Neural cell (in vitro differentiated cells): ENCODE data around the gene MIGA1. TPM values are rescaled to one million over a fixed set of nuclear protein-coding genes. Genes with fewer than 3 reads are reported as not detected.

ENCODE experiments used
- H2AFZ ChIP-seq: fragments of 200-600, 300-800 bp; sonication (generic), shearing (Covaris generic); 2 replicates; pipeline ENCODE4 v1.6.0; 2014; ENCODE audit warnings: low read depth, mild to moderate bottlenecking, antibody characterized with exemption, low read length, moderate library complexity
- H3F3A ChIP-seq: fragments of 200-600 bp; shearing (Covaris generic); 2 replicates; pipeline ENCODE4 v1.6.1; 2016; ENCODE audit warnings: mild to moderate bottlenecking, moderate library complexity, mixed read lengths, antibody characterized with exemption, low read length; ENCODE audit not compliant: insufficient read depth, poor library complexity, severe bottlenecking
- H3K27ac ChIP-seq: fragments of 200-600, 300-800 bp; sonication (generic), shearing (Covaris generic); 2 replicates; pipeline ENCODE4 v1.5.1; 2014; ENCODE audit warnings: mild to moderate bottlenecking, low read length, moderate library complexity
- H3K27me3 ChIP-seq: fragments of 300-800, 200-600 bp; sonication (generic), shearing (Covaris generic); 2 replicates; pipeline ENCODE4 v1.6.0; 2014; ENCODE audit warnings: mild to moderate bottlenecking, low read depth, low read length, moderate library complexity; ENCODE audit not compliant: insufficient read depth
- H3K36me3 ChIP-seq: fragments of 300-800, 200-600 bp; sonication (generic), shearing (Covaris generic); 2 replicates; pipeline ENCODE4 v1.5.1; 2014; ENCODE audit warnings: mild to moderate bottlenecking, antibody characterized with exemption, low read length, moderate library complexity; ENCODE audit not compliant: insufficient read depth
- H3K4me2 ChIP-seq: fragments of 300-800, 200-600 bp; sonication (generic), shearing (Covaris generic); 2 replicates; pipeline ENCODE4 v1.6.0; 2014; ENCODE audit warnings: mild to moderate bottlenecking, low read length
- H3K4me3 ChIP-seq: fragments of 300-800, 200-600 bp; sonication (generic), shearing (Covaris generic); 2 replicates; pipeline ENCODE4 v1.5.1; 2014; ENCODE audit warnings: mild to moderate bottlenecking, low read length, moderate library complexity
- H3K79me2 ChIP-seq: fragments of 200-600 bp; shearing (Covaris generic); replicated peaks from 2 replicates; pipeline ENCODE4 v1.6.0; 2014; ENCODE audit warnings: mild to moderate bottlenecking, low read length, moderate library complexity; ENCODE audit not compliant: insufficient read depth
- H3K9ac ChIP-seq: fragments of 300-800, 200-600 bp; sonication (generic), shearing (Covaris generic); 2 replicates; pipeline ENCODE4 v1.6.1; 2016; ENCODE audit warnings: mild to moderate bottlenecking, low read length, mixed read lengths
- H3K9me2 ChIP-seq: fragments of 200-600 bp; shearing (Covaris generic); 2 replicates; pipeline ENCODE4 v1.6.1; 2016; ENCODE audit warnings: mild to moderate bottlenecking, low read length, mixed read lengths; ENCODE audit not compliant: insufficient read depth
- H3K9me3 ChIP-seq: fragments of 200-600, 300-800 bp; sonication (generic), shearing (Covaris generic); 2 replicates; pipeline ENCODE4 v1.6.1; 2016; ENCODE audit warnings: mild to moderate bottlenecking, mixed run types, low read length, moderate library complexity, mixed read lengths
- H4K20me1 ChIP-seq: fragments of 200-600 bp; shearing (Covaris generic); 2 replicates; pipeline ENCODE4 v1.6.1; 2016; ENCODE audit warnings: mild to moderate bottlenecking, mixed run types; ENCODE audit not compliant: insufficient read depth
- EP300 ChIP-seq: fragments of 450-650 bp; conservative IDR thresholded peaks from 2 replicates; pipeline ENCODE4 v1.6.1; 2014; ENCODE audit warnings: antibody characterized with exemption, mild to moderate bottlenecking, moderate library complexity; ENCODE audit not compliant: poor library complexity, severe bottlenecking
- EZH2 ChIP-seq: fragments of 200-600, 300-800 bp; shearing (Covaris generic), sonication (generic); IDR thresholded peaks from 2 replicates; pipeline ENCODE4 v1.6.1; 2014; ENCODE audit warnings: antibody characterized with exemption, low read length, borderline replicate concordance, mild to moderate bottlenecking; ENCODE audit not compliant: insufficient read depth, poor library complexity, severe bottlenecking
- MXI1 ChIP-seq: fragments of 450-650 bp; conservative IDR thresholded peaks from 2 replicates; pipeline ENCODE4 v1.6.1; 2014; ENCODE audit warnings: antibody characterized with exemption, mild to moderate bottlenecking; ENCODE audit not compliant: poor library complexity, severe bottlenecking
- POLR2AphosphoS5 ChIP-seq: IDR thresholded peaks from 2 replicates; pipeline ENCODE4 v1.6.1; 2012
- RAD21 ChIP-seq: fragments of 450-650 bp; conservative IDR thresholded peaks from 2 replicates; pipeline ENCODE4 v1.6.1; 2014; ENCODE audit warnings: antibody characterized with exemption, mild to moderate bottlenecking, moderate library complexity
- SMC3 ChIP-seq: fragments of 450-650 bp; conservative IDR thresholded peaks from 2 replicates; pipeline ENCODE4 v1.6.1; 2014; ENCODE audit warnings: antibody characterized with exemption, mild to moderate bottlenecking, moderate library complexity; ENCODE audit not compliant: poor library complexity
- TAF1 ChIP-seq: IDR thresholded peaks from 2 replicates; pipeline ENCODE4 v1.6.1; 2012; ENCODE audit warnings: low read depth
- polyA plus RNA-seq: library from polyadenylated mRNA; depleted of rRNA; stranded (reverse); fragments of >200 nt; gene quantifications from 2 replicates; pipeline ENCODE4 v1.2.3, GENCODE V29; 2014
- TF ChIP-seq, protein P1 (sequence below): fragments of 450-650 bp; IDR thresholded peaks from 2 replicates; pipeline ENCODE4 v1.5.1; 2014; ENCODE audit warnings: antibody characterized with exemption, mild to moderate bottlenecking, moderate library complexity; ENCODE audit not compliant: poor library complexity, severe bottlenecking
- TF ChIP-seq, protein P2 (sequence below): IDR thresholded peaks from 2 replicates; pipeline ENCODE4 v1.6.1; 2012; ENCODE audit warnings: borderline replicate concordance

Gene MIGA1
- polyA plus RNA-seq, 1 donor from 2014 or later: 10.8 TPM

DNA sequence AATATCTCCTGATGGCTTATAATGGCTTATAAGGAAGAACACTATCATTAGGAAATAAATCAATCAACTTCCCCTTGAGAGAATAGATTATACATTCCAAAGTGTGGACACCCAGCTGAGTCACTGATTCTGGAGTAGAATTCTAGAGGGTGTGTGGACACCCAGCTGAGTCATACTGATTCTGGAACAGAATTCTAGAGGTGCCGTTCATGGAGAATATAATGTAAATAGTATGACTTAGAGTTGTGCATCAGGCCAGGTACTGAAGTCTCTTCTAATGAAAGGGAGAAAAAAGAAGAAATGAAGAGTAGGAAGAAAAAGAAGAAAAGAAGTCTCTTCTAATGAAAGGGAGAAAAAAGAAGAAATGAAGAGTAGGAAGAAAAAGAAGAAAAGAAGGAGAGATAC lies 17.4 kb upstream of the MIGA1 start:
- H3K9me3 ChIP-seq: no peaks in the 10 kb centered on the region
- peaks cover 14% of the 10 kb centered on the region for H3F3A ChIP-seq
- no peak overlapping the region for H3K4me3 ChIP-seq
- TF ChIP-seq SMC3 (no peak), EZH2 (no peak), TAF1 (no peak), EP300 (no peak), MXI1 (no peak), RAD21 (no peak), POLR2AphosphoS5 (no peak)
- TF ChIP-seq, protein P1, sequence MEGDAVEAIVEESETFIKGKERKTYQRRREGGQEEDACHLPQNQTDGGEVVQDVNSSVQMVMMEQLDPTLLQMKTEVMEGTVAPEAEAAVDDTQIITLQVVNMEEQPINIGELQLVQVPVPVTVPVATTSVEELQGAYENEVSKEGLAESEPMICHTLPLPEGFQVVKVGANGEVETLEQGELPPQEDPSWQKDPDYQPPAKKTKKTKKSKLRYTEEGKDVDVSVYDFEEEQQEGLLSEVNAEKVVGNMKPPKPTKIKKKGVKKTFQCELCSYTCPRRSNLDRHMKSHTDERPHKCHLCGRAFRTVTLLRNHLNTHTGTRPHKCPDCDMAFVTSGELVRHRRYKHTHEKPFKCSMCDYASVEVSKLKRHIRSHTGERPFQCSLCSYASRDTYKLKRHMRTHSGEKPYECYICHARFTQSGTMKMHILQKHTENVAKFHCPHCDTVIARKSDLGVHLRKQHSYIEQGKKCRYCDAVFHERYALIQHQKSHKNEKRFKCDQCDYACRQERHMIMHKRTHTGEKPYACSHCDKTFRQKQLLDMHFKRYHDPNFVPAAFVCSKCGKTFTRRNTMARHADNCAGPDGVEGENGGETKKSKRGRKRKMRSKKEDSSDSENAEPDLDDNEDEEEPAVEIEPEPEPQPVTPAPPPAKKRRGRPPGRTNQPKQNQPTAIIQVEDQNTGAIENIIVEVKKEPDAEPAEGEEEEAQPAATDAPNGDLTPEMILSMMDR: no peak
- no peak overlapping the region for H3K4me2 ChIP-seq
- H4K20me1 ChIP-seq: no peaks in the 10 kb centered on the region
- peaks cover 19% of the 10 kb centered on the region for H3K79me2 ChIP-seq
- H3K27me3 ChIP-seq: no peaks in the 10 kb centered on the region
- no peak overlapping the region for H3K27ac ChIP-seq
- no peaks in the 10 kb centered on the region for H3K9me2 ChIP-seq
- no peak overlapping the region for H3K9ac ChIP-seq
- no peak overlapping the region for H2AFZ ChIP-seq
- no peaks in the 10 kb centered on the region for H3K36me3 ChIP-seq

DNA sequence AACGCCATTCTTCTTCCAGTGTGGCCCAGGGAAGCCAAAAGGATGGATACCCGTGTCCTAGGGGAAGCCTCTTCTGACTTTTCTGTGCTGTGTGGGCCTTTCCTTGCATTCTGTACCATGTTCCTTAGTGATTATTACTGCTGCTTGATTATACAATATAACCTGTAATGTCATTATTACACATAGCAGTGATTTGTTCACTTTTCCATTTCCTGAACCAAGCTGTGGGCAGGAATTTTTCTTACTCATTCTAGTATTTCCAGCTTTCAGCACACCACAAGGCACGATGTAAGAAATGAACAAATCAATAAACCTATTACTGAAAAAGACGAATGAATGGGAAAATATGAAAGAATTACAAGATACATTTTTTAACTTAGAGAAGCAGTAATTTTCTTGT lies 11.4 kb upstream of the MIGA1 start:
- no peaks in the 10 kb centered on the region for H3K9me3 ChIP-seq
- TF ChIP-seq SMC3: no peak
- no peak for TF ChIP-seq RAD21
- TF ChIP-seq, protein P2, sequence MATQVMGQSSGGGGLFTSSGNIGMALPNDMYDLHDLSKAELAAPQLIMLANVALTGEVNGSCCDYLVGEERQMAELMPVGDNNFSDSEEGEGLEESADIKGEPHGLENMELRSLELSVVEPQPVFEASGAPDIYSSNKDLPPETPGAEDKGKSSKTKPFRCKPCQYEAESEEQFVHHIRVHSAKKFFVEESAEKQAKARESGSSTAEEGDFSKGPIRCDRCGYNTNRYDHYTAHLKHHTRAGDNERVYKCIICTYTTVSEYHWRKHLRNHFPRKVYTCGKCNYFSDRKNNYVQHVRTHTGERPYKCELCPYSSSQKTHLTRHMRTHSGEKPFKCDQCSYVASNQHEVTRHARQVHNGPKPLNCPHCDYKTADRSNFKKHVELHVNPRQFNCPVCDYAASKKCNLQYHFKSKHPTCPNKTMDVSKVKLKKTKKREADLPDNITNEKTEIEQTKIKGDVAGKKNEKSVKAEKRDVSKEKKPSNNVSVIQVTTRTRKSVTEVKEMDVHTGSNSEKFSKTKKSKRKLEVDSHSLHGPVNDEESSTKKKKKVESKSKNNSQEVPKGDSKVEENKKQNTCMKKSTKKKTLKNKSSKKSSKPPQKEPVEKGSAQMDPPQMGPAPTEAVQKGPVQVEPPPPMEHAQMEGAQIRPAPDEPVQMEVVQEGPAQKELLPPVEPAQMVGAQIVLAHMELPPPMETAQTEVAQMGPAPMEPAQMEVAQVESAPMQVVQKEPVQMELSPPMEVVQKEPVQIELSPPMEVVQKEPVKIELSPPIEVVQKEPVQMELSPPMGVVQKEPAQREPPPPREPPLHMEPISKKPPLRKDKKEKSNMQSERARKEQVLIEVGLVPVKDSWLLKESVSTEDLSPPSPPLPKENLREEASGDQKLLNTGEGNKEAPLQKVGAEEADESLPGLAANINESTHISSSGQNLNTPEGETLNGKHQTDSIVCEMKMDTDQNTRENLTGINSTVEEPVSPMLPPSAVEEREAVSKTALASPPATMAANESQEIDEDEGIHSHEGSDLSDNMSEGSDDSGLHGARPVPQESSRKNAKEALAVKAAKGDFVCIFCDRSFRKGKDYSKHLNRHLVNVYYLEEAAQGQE: no peak
- TF ChIP-seq, protein P1: no peak
- TF ChIP-seq MXI1: no peak
- no peak for TF ChIP-seq EZH2
- TF ChIP-seq POLR2AphosphoS5: no peak
- TF ChIP-seq EP300: no peak
- no peak for TF ChIP-seq TAF1
- no peak overlapping the region for H2AFZ ChIP-seq
- no peak overlapping the region for H3K4me2 ChIP-seq
- H3K27ac ChIP-seq: no peak overlapping the region
- H3K4me3 ChIP-seq: no peak overlapping the region
- H3K27me3 ChIP-seq: no peaks in the 10 kb centered on the region
- H3K79me2 ChIP-seq: no peaks in the 10 kb centered on the region
- H3K9ac ChIP-seq: no peak overlapping the region
- H3K36me3 ChIP-seq: no peaks in the 10 kb centered on the region
- no peaks in the 10 kb centered on the region for H3F3A ChIP-seq
- H3K9me2 ChIP-seq: no peaks in the 10 kb centered on the region
- no peaks in the 10 kb centered on the region for H4K20me1 ChIP-seq
